Breast epithelium (tissue), 3 donors: ENCODE measurements around the gene ESRRA.

Experiments
- CTCF ChIP-seq, 3 donors: fragments of 450-650 bp; IDR thresholded peaks; one replicate each; pipeline ENCODE4 v1.5.1; 2016 to 2017; ENCODE audit warnings: antibody characterized with exemption in 3 of 3, mild to moderate bottlenecking in 3 of 3, moderate library complexity in 3 of 3
- POLR2AphosphoS5 ChIP-seq, 3 donors: sonication (generic); formaldehyde crosslinking; IDR thresholded peaks; one replicate each; pipeline ENCODE4 v1.6.1; 2017; ENCODE audit warnings: antibody characterized with exemption in 3 of 3

GRCh38 chr11:64362339-64362738 is 57.0 kb downstream of the ESRRA start:
- TF ChIP-seq CTCF (IDR thresholded peaks at IDR 0.05) (no peak), POLR2AphosphoS5 (IDR thresholded peaks at IDR 0.05) (no peak)
